ENCODE data around the gene ARHGAP6. TPM values are rescaled to one million over a fixed set of nuclear protein-coding genes. Genes with fewer than 3 reads are reported as not detected.

Gene ARHGAP6
- total and polyA plus RNA-seq, 2 experiments from 2014 or later = 0.26 to 0.59 TPM

DNA sequence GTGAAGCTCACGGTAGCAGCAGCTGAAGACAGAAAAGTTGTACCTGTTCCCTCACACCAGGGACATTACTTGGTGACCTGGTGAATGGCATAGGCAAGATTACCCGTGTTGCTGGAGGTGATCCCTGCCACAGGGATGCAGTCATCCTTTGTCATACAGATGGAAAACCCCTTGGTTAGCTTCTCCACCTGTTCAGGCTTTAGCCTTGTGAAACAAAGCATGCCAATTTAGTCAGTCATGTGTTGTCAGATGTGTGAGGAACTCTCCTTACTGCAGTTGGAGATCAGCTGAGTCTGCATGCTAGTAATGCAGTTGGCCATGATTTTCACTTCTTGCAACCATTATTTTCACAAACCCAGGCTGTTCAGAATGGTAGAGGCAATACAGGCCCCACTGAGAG is 331.6 kb downstream of the ARHGAP6 start:
- Histone ChIP-seq H3K4me2 (no peak overlapping the region), H3K27ac (ENCODE audit: low read depth) (no peak overlapping the region), H2AFZ (no peak overlapping the region), H3K79me2 (replicated peaks; ENCODE audit: insufficient read depth) (no peaks in the 10 kb centered on the region), H3F3A (replicated peaks; ENCODE audit: low read depth) (no peaks in the 10 kb centered on the region), H3K9me2 (ENCODE audit: insufficient read depth) (no peaks in the 10 kb centered on the region), H3K27me3 (ENCODE audit: insufficient read depth) (no peaks in the 10 kb centered on the region), H3K36me3 (ENCODE audit: insufficient read depth) (no peaks in the 10 kb centered on the region), H3K4me1 (ENCODE audit: insufficient read depth) (no peaks in the 10 kb centered on the region), H3K4me3 (no peak overlapping the region), H4K20me1 (replicated peaks; ENCODE audit: insufficient read depth) (no peaks in the 10 kb centered on the region)
- H3K4me3 Mint-ChIP-seq = no peak overlapping the region
- H3K4me1 Mint-ChIP-seq = no peaks in the 10 kb centered on the region
- ATAC-seq (no peak), DNase-seq (ENCODE audit: low spot score) (no peak)
- TF ChIP-seq STAT1 (IDR thresholded peaks at IDR 0.05; ENCODE audit: unreplicated experiment) (no peak), EZH2 (IDR thresholded peaks at IDR 0.05; ENCODE audit: low read depth, unreplicated experiment) (no peak), JUNB (IDR thresholded peaks at IDR 0.05; ENCODE audit: unreplicated experiment) (no peak), POLR2AphosphoS5 (IDR thresholded peaks at IDR 0.05; ENCODE audit: low read depth) (no peak), NANOG (IDR thresholded peaks at IDR 0.05; ENCODE audit: borderline replicate concordance) (no peak), ZNF114 (CRISPR knock-in tag; IDR thresholded peaks at IDR 0.05) (no peak), CREB1 (CRISPR knock-in tag; IDR thresholded peaks at IDR 0.05; ENCODE audit: low read depth) (no peak), ZNF331 (CRISPR knock-in tag; IDR thresholded peaks at IDR 0.05; ENCODE audit: low read depth) (no peak), EZH2phosphoT487 (IDR thresholded peaks at IDR 0.05; ENCODE audit: unreplicated experiment) (no peak)
- TF ChIP-seq, protein P1, sequence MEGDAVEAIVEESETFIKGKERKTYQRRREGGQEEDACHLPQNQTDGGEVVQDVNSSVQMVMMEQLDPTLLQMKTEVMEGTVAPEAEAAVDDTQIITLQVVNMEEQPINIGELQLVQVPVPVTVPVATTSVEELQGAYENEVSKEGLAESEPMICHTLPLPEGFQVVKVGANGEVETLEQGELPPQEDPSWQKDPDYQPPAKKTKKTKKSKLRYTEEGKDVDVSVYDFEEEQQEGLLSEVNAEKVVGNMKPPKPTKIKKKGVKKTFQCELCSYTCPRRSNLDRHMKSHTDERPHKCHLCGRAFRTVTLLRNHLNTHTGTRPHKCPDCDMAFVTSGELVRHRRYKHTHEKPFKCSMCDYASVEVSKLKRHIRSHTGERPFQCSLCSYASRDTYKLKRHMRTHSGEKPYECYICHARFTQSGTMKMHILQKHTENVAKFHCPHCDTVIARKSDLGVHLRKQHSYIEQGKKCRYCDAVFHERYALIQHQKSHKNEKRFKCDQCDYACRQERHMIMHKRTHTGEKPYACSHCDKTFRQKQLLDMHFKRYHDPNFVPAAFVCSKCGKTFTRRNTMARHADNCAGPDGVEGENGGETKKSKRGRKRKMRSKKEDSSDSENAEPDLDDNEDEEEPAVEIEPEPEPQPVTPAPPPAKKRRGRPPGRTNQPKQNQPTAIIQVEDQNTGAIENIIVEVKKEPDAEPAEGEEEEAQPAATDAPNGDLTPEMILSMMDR (conservative IDR thresholded peaks at IDR 0.05; ENCODE audit: low read depth in 2 of 2) = no peak
- TF ChIP-seq, protein P2, sequence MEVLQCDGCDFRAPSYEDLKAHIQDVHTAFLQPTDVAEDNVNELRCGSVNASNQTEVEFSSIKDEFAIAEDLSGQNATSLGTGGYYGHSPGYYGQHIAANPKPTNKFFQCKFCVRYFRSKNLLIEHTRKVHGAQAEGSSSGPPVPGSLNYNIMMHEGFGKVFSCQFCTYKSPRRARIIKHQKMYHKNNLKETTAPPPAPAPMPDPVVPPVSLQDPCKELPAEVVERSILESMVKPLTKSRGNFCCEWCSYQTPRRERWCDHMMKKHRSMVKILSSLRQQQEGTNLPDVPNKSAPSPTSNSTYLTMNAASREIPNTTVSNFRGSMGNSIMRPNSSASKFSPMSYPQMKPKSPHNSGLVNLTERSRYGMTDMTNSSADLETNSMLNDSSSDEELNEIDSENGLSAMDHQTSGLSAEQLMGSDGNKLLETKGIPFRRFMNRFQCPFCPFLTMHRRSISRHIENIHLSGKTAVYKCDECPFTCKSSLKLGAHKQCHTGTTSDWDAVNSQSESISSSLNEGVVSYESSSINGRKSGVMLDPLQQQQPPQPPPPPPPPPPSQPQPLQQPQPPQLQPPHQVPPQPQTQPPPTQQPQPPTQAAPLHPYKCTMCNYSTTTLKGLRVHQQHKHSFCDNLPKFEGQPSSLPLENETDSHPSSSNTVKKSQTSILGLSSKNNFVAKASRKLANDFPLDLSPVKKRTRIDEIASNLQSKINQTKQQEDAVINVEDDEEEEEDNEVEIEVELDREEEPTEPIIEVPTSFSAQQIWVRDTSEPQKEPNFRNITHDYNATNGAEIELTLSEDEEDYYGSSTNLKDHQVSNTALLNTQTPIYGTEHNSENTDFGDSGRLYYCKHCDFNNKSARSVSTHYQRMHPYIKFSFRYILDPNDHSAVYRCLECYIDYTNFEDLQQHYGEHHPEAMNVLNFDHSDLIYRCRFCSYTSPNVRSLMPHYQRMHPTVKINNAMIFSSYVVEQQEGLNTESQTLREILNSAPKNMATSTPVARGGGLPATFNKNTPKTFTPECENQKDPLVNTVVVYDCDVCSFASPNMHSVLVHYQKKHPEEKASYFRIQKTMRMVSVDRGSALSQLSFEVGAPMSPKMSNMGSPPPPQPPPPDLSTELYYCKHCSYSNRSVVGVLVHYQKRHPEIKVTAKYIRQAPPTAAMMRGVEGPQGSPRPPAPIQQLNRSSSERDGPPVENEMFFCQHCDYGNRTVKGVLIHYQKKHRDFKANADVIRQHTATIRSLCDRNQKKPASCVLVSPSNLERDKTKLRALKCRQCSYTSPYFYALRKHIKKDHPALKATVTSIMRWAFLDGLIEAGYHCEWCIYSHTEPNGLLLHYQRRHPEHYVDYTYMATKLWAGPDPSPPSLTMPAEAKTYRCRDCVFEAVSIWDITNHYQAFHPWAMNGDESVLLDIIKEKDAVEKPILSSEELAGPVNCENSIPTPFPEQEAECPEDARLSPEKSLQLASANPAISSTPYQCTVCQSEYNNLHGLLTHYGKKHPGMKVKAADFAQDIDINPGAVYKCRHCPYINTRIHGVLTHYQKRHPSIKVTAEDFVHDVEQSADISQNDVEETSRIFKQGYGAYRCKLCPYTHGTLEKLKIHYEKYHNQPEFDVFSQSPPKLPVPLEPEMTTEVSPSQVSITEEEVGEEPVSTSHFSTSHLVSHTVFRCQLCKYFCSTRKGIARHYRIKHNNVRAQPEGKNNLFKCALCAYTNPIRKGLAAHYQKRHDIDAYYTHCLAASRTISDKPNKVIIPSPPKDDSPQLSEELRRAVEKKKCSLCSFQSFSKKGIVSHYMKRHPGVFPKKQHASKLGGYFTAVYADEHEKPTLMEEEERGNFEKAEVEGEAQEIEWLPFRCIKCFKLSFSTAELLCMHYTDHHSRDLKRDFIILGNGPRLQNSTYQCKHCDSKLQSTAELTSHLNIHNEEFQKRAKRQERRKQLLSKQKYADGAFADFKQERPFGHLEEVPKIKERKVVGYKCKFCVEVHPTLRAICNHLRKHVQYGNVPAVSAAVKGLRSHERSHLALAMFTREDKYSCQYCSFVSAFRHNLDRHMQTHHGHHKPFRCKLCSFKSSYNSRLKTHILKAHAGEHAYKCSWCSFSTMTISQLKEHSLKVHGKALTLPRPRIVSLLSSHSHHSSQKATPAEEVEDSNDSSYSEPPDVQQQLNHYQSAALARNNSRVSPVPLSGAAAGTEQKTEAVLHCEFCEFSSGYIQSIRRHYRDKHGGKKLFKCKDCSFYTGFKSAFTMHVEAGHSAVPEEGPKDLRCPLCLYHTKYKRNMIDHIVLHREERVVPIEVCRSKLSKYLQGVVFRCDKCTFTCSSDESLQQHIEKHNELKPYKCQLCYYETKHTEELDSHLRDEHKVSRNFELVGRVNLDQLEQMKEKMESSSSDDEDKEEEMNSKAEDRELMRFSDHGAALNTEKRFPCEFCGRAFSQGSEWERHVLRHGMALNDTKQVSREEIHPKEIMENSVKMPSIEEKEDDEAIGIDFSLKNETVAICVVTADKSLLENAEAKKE (CRISPR knock-in tag; IDR thresholded peaks at IDR 0.05) = no peak
- TF ChIP-seq, protein P3, sequence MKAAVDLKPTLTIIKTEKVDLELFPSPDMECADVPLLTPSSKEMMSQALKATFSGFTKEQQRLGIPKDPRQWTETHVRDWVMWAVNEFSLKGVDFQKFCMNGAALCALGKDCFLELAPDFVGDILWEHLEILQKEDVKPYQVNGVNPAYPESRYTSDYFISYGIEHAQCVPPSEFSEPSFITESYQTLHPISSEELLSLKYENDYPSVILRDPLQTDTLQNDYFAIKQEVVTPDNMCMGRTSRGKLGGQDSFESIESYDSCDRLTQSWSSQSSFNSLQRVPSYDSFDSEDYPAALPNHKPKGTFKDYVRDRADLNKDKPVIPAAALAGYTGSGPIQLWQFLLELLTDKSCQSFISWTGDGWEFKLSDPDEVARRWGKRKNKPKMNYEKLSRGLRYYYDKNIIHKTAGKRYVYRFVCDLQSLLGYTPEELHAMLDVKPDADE (IDR thresholded peaks at IDR 0.05) = no peak
- TF ChIP-seq, protein P4, sequence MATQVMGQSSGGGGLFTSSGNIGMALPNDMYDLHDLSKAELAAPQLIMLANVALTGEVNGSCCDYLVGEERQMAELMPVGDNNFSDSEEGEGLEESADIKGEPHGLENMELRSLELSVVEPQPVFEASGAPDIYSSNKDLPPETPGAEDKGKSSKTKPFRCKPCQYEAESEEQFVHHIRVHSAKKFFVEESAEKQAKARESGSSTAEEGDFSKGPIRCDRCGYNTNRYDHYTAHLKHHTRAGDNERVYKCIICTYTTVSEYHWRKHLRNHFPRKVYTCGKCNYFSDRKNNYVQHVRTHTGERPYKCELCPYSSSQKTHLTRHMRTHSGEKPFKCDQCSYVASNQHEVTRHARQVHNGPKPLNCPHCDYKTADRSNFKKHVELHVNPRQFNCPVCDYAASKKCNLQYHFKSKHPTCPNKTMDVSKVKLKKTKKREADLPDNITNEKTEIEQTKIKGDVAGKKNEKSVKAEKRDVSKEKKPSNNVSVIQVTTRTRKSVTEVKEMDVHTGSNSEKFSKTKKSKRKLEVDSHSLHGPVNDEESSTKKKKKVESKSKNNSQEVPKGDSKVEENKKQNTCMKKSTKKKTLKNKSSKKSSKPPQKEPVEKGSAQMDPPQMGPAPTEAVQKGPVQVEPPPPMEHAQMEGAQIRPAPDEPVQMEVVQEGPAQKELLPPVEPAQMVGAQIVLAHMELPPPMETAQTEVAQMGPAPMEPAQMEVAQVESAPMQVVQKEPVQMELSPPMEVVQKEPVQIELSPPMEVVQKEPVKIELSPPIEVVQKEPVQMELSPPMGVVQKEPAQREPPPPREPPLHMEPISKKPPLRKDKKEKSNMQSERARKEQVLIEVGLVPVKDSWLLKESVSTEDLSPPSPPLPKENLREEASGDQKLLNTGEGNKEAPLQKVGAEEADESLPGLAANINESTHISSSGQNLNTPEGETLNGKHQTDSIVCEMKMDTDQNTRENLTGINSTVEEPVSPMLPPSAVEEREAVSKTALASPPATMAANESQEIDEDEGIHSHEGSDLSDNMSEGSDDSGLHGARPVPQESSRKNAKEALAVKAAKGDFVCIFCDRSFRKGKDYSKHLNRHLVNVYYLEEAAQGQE (IDR thresholded peaks at IDR 0.05; ENCODE audit: unreplicated experiment) = no peak
- H3K9me3 Mint-ChIP-seq = no peaks in the 10 kb centered on the region
- H3K36me3 Mint-ChIP-seq (ENCODE audit: low read depth) = no peaks in the 10 kb centered on the region
- no peaks in the 10 kb centered on the region for H3K27me3 Mint-ChIP-seq (ENCODE audit: insufficient read depth, low read depth, poor library complexity)
- no peak overlapping the region for H3K27ac Mint-ChIP-seq
